Kidney (tissue), 14 donors: ENCODE measurements around the gene SNAI3. TPM values are rescaled to one million over a fixed set of nuclear protein-coding genes. Genes with fewer than 3 reads are reported as not detected.

Experiments
- DNase-seq, 5 donors: peaks; one replicate each; pipeline ENCODE4 v3.0.0-alpha.2; 2013 to 2020
- FAIRE-seq: peaks from 2 replicates; lab custom pipeline; 2012; peaks lifted over from hg19 to GRCh38; lab: Jason Lieb, UNC
- H3K27ac ChIP-seq, 2 donors: one replicate each; pipeline ENCODE4 v1.7.0; 2013; ENCODE audit warnings: low read depth in 2 of 2, low read length in 2 of 2, inconsistent platforms in 1 of 2
- H3K27me3 ChIP-seq: one replicate; pipeline ENCODE4 v1.7.1; 2013; ENCODE audit warnings: low read length, inconsistent platforms; ENCODE audit not compliant: control insufficient read depth, insufficient read depth
- H3K36me3 ChIP-seq, 3 donors: one replicate each; pipeline versions ENCODE4 v1.7.0 to v1.7.1; 2013; ENCODE audit warnings: low read length in 3 of 3, control low read depth in 1 of 3, inconsistent platforms in 1 of 3; ENCODE audit not compliant: insufficient read depth in 3 of 3, control insufficient read depth in 2 of 3
- H3K4me1 ChIP-seq, 3 donors: one replicate each; pipeline versions ENCODE4 v1.7.0 to v1.7.1; 2013; ENCODE audit warnings: low read length in 3 of 3, inconsistent platforms in 1 of 3, low read depth in 1 of 3; ENCODE audit not compliant: control insufficient read depth in 2 of 3, insufficient read depth in 2 of 3
- H3K4me3 ChIP-seq, 3 donors: one replicate each; pipeline versions ENCODE4 v1.7.0 to v1.8.1; 2013; ENCODE audit warnings: low read length in 3 of 3, control low read depth in 1 of 3, inconsistent platforms in 1 of 3
- H3K9ac ChIP-seq, 3 donors: one replicate each; pipeline versions ENCODE4 v1.7.0 to v1.7.1; 2013; ENCODE audit warnings: low read length in 3 of 3, control low read depth in 1 of 3, inconsistent platforms in 1 of 3
- H3K9me3 ChIP-seq, 3 donors: one replicate each; pipeline versions ENCODE4 v1.7.0 to v1.7.1; 2013; ENCODE audit warnings: low read length in 3 of 3, control low read depth in 1 of 3, inconsistent platforms in 1 of 3; ENCODE audit not compliant: control insufficient read depth in 2 of 3, insufficient read depth in 1 of 3
- intact Hi-C: fragments of 100-400 bp; cut with DNase I; formaldehyde crosslinking; loops from one replicate; pipeline ENCODE4 v1.11.1; 2022
- polyA plus RNA-seq: library from polyadenylated mRNA; stranded (reverse); fragments of 350-450 nt; fragmentation: Illumina TruSeq; extraction: RNeasy Lipid Tissue Mini Kit (QIAGEN cat#74804); gene quantifications from one replicate; pipeline ENCODE4 v1.2.3, GENCODE V29; 2014; ENCODE audit warnings: low read depth, low replicate concordance; ENCODE audit not compliant: insufficient read depth
- total RNA-seq: library from RNA; stranded (reverse); fragmentation: NEBNext Ultra II Directional; extraction: Animal tissue kit (Norgen Biotek cat#: 25700); gene quantifications from one replicate; pipeline ENCODE4 v1.2.1, GENCODE V29; 2021
- TF ChIP-seq, protein P1 (sequence below): IDR thresholded peaks from 3 replicates; pipeline ENCODE4 v1.5.1; 2012; ENCODE audit warnings: mild to moderate bottlenecking, moderate library complexity, borderline replicate concordance; ENCODE audit not compliant: insufficient read depth; ENCODE audit errors: extremely low read depth
- donor health status: control.
- donor health status: control.
- donor health status: control.
- donor health status: control.
- donor health status: control.
- donor health status: DM: yes; HTN: yes; CAD: no.
- donor health status: Normal renal cell carcinoma (clear cell type).

The SNAI3 gene
- total and polyA plus RNA-seq, 2 donors from 2014 or later: 0.75 to 2.3 TPM

DNA sequence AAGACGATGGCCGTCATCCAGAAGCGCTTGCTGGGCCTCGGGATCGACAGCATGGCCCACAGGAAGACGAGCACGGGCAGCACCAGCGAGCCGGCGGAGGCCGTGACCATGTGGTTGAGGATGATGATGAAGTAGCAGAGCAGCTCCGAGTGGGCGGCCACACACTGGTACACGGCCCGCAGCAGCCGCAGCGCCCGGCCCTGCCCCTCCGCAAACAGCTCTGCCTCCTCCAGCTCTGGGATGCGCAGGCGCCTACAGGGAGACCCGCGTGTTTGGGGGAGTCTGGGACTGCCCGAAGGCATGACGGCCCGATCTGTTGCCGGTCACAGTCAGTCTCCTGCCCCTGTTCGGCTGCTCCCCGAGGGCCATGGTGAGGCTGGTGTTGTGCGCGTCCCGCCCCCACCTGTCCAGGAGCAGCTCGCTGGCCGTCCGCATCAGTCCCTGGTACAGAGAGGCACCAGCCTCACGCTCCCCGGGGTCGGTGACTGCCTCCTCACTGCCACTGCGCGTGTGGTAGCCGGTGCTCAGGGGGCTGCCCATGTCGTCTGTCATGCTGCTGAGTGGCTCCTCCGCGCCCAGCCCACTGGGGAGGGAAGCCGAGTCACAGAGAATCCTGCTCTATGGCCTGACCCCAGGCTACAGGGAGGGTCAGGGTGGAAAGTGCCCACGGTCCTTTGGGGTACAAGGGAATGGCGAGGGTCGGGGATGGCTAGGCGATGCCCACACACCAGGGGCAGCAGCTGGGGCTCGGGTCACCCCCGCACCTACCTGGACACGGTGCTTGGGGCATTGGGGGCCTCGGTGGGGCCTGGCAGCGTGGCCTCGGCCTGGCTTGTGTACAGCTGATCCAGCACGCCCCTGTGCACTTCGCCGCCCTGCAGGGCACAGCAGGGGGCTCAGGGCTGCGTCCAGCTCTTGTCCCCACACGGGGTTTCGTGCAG, 35.8 kb upstream of the SNAI3 start:
- Histone ChIP-seq H3K4me3 (no peak overlapping the region), H3K9me3 (no peaks in the 10 kb centered on the region), H3K36me3 (peaks cover 0 to 23% (median 9%) of the 10 kb centered on the region in 3 donors), H3K4me1 (no peaks in the 10 kb centered on the region), H3K9ac (no peak overlapping the region), H3K27ac (no peak overlapping the region), H3K27me3 (no peaks in the 10 kb centered on the region)
- intact Hi-C loops: no loop called here
- TF ChIP-seq, protein P1, sequence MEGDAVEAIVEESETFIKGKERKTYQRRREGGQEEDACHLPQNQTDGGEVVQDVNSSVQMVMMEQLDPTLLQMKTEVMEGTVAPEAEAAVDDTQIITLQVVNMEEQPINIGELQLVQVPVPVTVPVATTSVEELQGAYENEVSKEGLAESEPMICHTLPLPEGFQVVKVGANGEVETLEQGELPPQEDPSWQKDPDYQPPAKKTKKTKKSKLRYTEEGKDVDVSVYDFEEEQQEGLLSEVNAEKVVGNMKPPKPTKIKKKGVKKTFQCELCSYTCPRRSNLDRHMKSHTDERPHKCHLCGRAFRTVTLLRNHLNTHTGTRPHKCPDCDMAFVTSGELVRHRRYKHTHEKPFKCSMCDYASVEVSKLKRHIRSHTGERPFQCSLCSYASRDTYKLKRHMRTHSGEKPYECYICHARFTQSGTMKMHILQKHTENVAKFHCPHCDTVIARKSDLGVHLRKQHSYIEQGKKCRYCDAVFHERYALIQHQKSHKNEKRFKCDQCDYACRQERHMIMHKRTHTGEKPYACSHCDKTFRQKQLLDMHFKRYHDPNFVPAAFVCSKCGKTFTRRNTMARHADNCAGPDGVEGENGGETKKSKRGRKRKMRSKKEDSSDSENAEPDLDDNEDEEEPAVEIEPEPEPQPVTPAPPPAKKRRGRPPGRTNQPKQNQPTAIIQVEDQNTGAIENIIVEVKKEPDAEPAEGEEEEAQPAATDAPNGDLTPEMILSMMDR: no peak
- DNase-seq (no peak), FAIRE-seq (no peak)

DNA sequence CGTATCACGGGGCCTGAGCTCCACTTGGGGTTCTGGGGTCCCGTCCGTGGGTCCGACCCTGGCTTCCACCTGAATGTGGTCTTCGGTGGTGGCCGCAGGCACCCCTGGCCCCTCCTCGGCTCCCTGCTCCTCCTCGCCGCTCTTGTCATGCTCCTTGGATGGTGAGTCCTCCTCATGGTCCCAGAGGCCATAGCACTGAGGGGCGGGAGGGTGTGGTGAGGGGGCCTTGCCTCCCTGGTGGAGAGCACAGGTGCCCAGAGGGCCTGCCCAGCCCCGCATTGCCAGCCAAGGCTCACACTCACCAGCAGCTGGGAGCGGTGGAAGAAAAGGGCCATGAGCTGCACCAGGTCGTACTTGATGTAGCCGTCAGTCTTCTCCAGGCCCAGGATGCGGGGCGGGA, 34.9 kb upstream of the SNAI3 start:
- DNase-seq: no peak
- no peaks in the 10 kb centered on the region for H3K4me1 ChIP-seq
- peaks cover 0 to 29% (median 12%) of the 10 kb centered on the region in 3 donors for H3K36me3 ChIP-seq
- TF ChIP-seq, protein P1: no peak
- no peak overlapping the region for H3K9ac ChIP-seq
- no peak overlapping the region for H3K27ac ChIP-seq
- no peaks in the 10 kb centered on the region for H3K9me3 ChIP-seq
- no peak for FAIRE-seq
- intact Hi-C loops: no loop called here
- no peaks in the 10 kb centered on the region for H3K27me3 ChIP-seq
- no peak overlapping the region for H3K4me3 ChIP-seq

GRCh38 chr16:88720396-88720970, 34.2 kb upstream of the SNAI3 start:
- no peak overlapping the region for H3K27ac ChIP-seq
- no peak overlapping the region for H3K9ac ChIP-seq
- no peak overlapping the region for H3K4me3 ChIP-seq
- TF ChIP-seq, protein P1: no peak
- H3K27me3 ChIP-seq: no peaks in the 10 kb centered on the region
- peaks cover 0 to 24% (median 11%) of the 10 kb centered on the region in 3 donors for H3K36me3 ChIP-seq
- intact Hi-C loops: no loop called here
- DNase-seq (no peak), FAIRE-seq (no peak)
- no peaks in the 10 kb centered on the region for H3K4me1 ChIP-seq
- H3K9me3 ChIP-seq: no peaks in the 10 kb centered on the region
